ENCODE results near the gene STX18. TPM values are rescaled to one million over a fixed set of nuclear protein-coding genes. Genes with fewer than 3 reads are reported as not detected.

Gene STX18
- total and polyA plus RNA-seq, 2 of the 13 experiments (the other 11 are each of a cell fraction or from before 2014, with no cell fraction given): 23.9 to 37.1 TPM

GRCh38 chr4:4518747-4519146 is 23.1 kb downstream of the STX18 start (continued):
- no peak for TF ChIP-seq THAP8 (CRISPR knock-in tag; IDR thresholded peaks at IDR 0.05; ENCODE audit: borderline replicate concordance)

GRCh38 chr4:4514786-4515185 is 27.1 kb downstream of the STX18 start:
- ChIA-PET CTCF (ENCODE audit: low intra/inter-chr PET ratio, low total read pairs) (no interaction called here), POLR2A (no interaction called here)
- Histone ChIP-seq H3K27ac (ENCODE audit: extremely low read length, insufficient read depth, low read length) (no peak overlapping the region), H3K9ac (ENCODE audit: insufficient read depth, low read depth, low read length) (no peak overlapping the region), H3K4me2 (ENCODE audit: low read depth, low read length) (no peak overlapping the region), H3K4me3 (replicated peaks in 1 of 3; ENCODE audit: insufficient read depth in 1 of 3, low read depth in 2 of 3, low read length in 3 of 3) (no peak overlapping the region), H3K9me3 (ENCODE audit: low read length) (no peaks in the 10 kb centered on the region), H2AFZ (ENCODE audit: low read length) (no peak overlapping the region), H3K36me3 (replicated peaks in 1 of 2; ENCODE audit: control insufficient read depth in 1 of 2, insufficient read depth in 2 of 2, low read length in 2 of 2) (no peaks in the 10 kb centered on the region), H3K79me2 (ENCODE audit: insufficient read depth, low read length) (peaks cover 60% of the 10 kb centered on the region), H3K4me1 (ENCODE audit: insufficient read depth, low read length) (peaks cover 44% of the 10 kb centered on the region), H3K27me3 (ENCODE audit: control insufficient read depth in 1 of 2, insufficient read depth in 2 of 2, low read length in 2 of 2) (no peaks in the 10 kb centered on the region), H4K20me1 (ENCODE audit: insufficient read depth, low read length) (no peaks in the 10 kb centered on the region)
- no peak for FAIRE-seq
- DNase-seq (ENCODE audit: low spot score): no peak
- no peak for ATAC-seq
- intact Hi-C loops (cut with micrococcal nuclease; ENCODE audit: unreplicated experiment): no loop called here
- BruUV-seq (replicated peaks): no TSS peak
- in situ Hi-C loops (cut with HindIII; ENCODE audit: extremely low pct_ligation_motif_present, low pct_unique_long_range_greater_than_20kb): no loop called here
- TF ChIP-seq HMGXB3 (CRISPR knock-in tag; IDR thresholded peaks at IDR 0.05; ENCODE audit: borderline replicate concordance): no peak
- no peak for TF ChIP-seq ZNF784 (CRISPR knock-in tag; IDR thresholded peaks at IDR 0.05; ENCODE audit: borderline replicate concordance)
- TF ChIP-seq ZNF816 (CRISPR knock-in tag; IDR thresholded peaks at IDR 0.05; ENCODE audit: borderline replicate concordance): no peak
- TF ChIP-seq ZMYM2 (CRISPR knock-in tag; IDR thresholded peaks at IDR 0.05): no peak
- no peak for TF ChIP-seq ZNF484 (CRISPR knock-in tag; IDR thresholded peaks at IDR 0.05; ENCODE audit: borderline replicate concordance, low read depth)
- TF ChIP-seq HOXA7 (CRISPR knock-in tag; IDR thresholded peaks at IDR 0.05): no peak
- no peak for TF ChIP-seq MAFF (IDR thresholded peaks at IDR 0.05; ENCODE audit: low read depth, low read length)
- TF ChIP-seq ZNF496 (CRISPR knock-in tag; IDR thresholded peaks at IDR 0.05; ENCODE audit: insufficient replicate concordance): no peak
- TF ChIP-seq HNF1A (IDR thresholded peaks at IDR 0.05; ENCODE audit: low read depth): no peak
- no peak for TF ChIP-seq HNF1A (CRISPR knock-in tag; IDR thresholded peaks at IDR 0.05; ENCODE audit: borderline replicate concordance)
- TF ChIP-seq ZNF234 (CRISPR knock-in tag; conservative IDR thresholded peaks at IDR 0.05): no peak

Measured in HepG2 (cell line).